T-helper 2 cell treated with Interferon-gamma antibody and Interleukin-4, amounts not matched to agents 5 μg/mL and 100 μg/mL, for 36 hours (primary cell): ENCODE data around the gene ARHGEF6.
"Not testable (repeated sequence)": the region's sequence is repeated elsewhere in the genome, so short reads cannot be mapped to it uniquely, and the experiment has no call there.

Experiments used
- DNase-seq: peaks from one replicate; pipeline ENCODE4 v3.0.0; 2021; ENCODE audit warnings: low spot score
- H3K27ac Mint-ChIP-seq: one replicate; pipeline ENCODE4 v1.8.0; 2021; ENCODE audit warnings: mild to moderate bottlenecking, mixed read lengths
- H3K27me3 Mint-ChIP-seq: one replicate; pipeline ENCODE4 v1.8.0; 2021; ENCODE audit warnings: low read depth, mixed read lengths
- H3K36me3 Mint-ChIP-seq: one replicate; pipeline ENCODE4 v1.8.0; 2021; ENCODE audit warnings: low read depth, mixed read lengths
- H3K4me1 Mint-ChIP-seq: one replicate; pipeline ENCODE4 v1.8.0; 2021; ENCODE audit warnings: low read depth, mixed read lengths
- H3K4me3 Mint-ChIP-seq: one replicate; pipeline ENCODE4 v1.8.0; 2022; ENCODE audit warnings: mild to moderate bottlenecking, moderate library complexity, mixed read lengths
- H3K9me3 Mint-ChIP-seq: one replicate; pipeline ENCODE4 v1.8.0; 2021; ENCODE audit warnings: mixed read lengths

The ARHGEF6 gene

DNA sequence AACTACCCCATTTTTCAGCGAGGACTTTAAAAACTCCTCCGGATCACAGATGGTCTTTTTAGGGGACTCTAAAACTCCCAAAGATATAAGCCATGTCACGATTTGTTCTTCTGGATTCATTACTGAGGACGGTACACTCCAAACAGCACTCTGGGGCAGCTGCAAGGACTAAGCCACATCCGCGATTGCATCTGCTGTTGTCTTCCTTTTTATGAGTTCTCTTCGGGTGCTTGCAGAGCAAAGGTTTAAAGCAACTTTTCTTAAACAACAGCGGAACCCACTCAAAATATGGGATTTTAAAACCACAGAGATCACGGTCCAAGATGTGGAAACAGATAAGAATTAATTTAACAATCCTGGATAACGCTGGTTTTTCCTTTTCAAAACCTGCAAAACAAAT is at the start of gene ARHGEF6:
ARHGEF6 (minus strand) TSS at position 170 of the 400 bp plus-strand sequence; CDS start at position 120, 50 bp downstream.
- H3K27me3 Mint-ChIP-seq, result no peaks in the 10 kb centered on the region
- DNase-seq, result peak; percentile 37
- peaks cover 52% of the 10 kb centered on the region for H3K4me1 Mint-ChIP-seq
- H3K36me3 Mint-ChIP-seq, result peaks cover 42% of the 10 kb centered on the region
- peaks cover 2% of the 10 kb centered on the region for H3K9me3 Mint-ChIP-seq
- H3K27ac Mint-ChIP-seq, result peak within 1 kb of the TSS; percentile 95
- H3K4me3 Mint-ChIP-seq, result peak within 1 kb of the TSS; percentile 95

DNA sequence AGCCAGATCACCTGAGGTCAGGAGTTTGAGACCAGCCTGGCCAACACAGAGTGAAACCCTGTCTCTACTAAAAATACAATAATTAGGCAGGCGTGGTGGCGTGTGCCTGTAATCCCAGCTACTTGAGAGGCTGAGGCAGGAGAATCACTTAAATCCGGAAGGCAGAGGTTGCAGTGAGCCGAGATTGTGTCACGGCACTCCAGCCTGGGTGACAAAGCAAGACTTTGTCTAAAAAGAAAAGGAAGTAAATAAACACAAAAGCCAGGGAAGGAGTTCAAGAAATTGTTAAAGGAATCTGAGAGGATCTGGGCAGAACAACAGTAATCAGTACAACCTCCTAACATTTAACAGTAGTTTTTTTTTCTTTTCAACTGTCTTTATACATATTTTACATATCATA is 48.7 kb upstream of the ARHGEF6 start:
- Mint-ChIP-seq H3K27me3 (no peaks in the 10 kb centered on the region), H3K4me3 (no peak overlapping the region), H3K4me1 (peaks cover 1% of the 10 kb centered on the region), H3K9me3 (no peaks in the 10 kb centered on the region), H3K36me3 (peaks cover 33% of the 10 kb centered on the region), H3K27ac (no peak overlapping the region)
- DNase-seq, result no peak

- no peaks in the 10 kb centered on the region for H3K27me3 Mint-ChIP-seq
- peaks cover 36% of the 10 kb centered on the region for H3K36me3 Mint-ChIP-seq
- no peak for DNase-seq
- no peak overlapping the region for H3K27ac Mint-ChIP-seq
- no peak overlapping the region for H3K4me3 Mint-ChIP-seq
- H3K9me3 Mint-ChIP-seq, result no peaks in the 10 kb centered on the region
- peaks cover 1% of the 10 kb centered on the region for H3K4me1 Mint-ChIP-seq
These were observed 48.1 kb upstream of the ARHGEF6 start for GRCh38 chrX:136828830-136829229.

- H3K27ac Mint-ChIP-seq, result no peak overlapping the region
- no peaks in the 10 kb centered on the region for H3K9me3 Mint-ChIP-seq
- no peak overlapping the region for H3K4me3 Mint-ChIP-seq
- no peaks in the 10 kb centered on the region for H3K27me3 Mint-ChIP-seq
- H3K36me3 Mint-ChIP-seq, result peaks cover 34% of the 10 kb centered on the region
- peaks cover 1% of the 10 kb centered on the region for H3K4me1 Mint-ChIP-seq
- DNase-seq, result no peak
These were observed 46.3 kb upstream of the ARHGEF6 start for GRCh38 chrX:136827026-136827425.

- peaks cover 35% of the 10 kb centered on the region for H3K36me3 Mint-ChIP-seq
- DNase-seq, result no peak
- H3K4me1 Mint-ChIP-seq, result peaks cover 1% of the 10 kb centered on the region
These were observed 45.0 kb upstream of the ARHGEF6 start for GRCh38 chrX:136825771-136826170.

GRCh38 chrX:136823175-136823574 is 42.4 kb upstream of the ARHGEF6 start:
- Mint-ChIP-seq H3K27me3 (no peaks in the 10 kb centered on the region), H3K36me3 (peaks cover 42% of the 10 kb centered on the region), H3K4me3 (no peak overlapping the region), H3K4me1 (no peaks in the 10 kb centered on the region), H3K27ac (no peak overlapping the region), H3K9me3 (no peaks in the 10 kb centered on the region)
- DNase-seq, result no peak

More at GRCh38 chrX:136825771-136826170, 45.0 kb upstream of the ARHGEF6 start:
- no peak overlapping the region for H3K27ac Mint-ChIP-seq
- H3K27me3 Mint-ChIP-seq, result no peaks in the 10 kb centered on the region
- no peak overlapping the region for H3K4me3 Mint-ChIP-seq
- no peaks in the 10 kb centered on the region for H3K9me3 Mint-ChIP-seq

DNA sequence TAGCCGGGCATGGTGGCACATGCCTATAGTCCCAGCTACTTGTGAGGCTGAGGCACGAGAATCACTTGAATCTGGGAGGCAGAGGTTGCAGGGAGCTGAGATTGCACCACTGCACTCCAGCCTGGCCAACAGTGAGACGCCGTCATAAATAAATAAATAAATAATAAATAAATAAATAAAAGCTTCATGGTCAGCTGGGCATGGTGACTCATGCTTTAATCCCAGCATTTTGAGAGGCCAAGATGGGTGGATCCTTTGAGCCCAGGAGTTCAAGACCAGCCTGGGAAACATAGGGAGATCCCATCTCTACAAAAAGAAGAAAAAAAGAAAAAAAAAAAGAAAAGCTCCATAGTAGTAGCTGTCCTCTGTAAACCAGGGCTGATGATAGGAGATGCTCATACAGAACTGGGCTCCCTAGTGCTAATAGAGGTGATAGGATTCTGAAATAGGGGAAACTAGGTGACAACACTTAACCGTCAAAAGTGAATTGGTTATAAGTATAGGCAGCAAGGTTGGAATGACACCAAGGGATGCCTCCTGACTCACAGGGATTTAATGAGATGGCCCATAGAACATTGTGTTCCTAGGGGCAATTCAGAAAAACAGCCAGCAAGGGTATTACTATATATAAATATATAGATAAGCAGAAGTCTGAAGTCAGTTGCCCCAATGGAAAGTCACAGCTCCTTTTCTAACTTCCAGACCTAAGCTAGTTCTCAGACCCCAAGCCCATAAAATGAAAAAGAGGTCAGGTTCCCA is 41.8 kb upstream of the ARHGEF6 start:
- Mint-ChIP-seq H3K4me3 (no peak overlapping the region), H3K4me1 (no peaks in the 10 kb centered on the region), H3K27ac (no peak overlapping the region), H3K9me3 (no peaks in the 10 kb centered on the region), H3K27me3 (no peaks in the 10 kb centered on the region), H3K36me3 (peaks cover 39% of the 10 kb centered on the region)
- no peak for DNase-seq

DNA sequence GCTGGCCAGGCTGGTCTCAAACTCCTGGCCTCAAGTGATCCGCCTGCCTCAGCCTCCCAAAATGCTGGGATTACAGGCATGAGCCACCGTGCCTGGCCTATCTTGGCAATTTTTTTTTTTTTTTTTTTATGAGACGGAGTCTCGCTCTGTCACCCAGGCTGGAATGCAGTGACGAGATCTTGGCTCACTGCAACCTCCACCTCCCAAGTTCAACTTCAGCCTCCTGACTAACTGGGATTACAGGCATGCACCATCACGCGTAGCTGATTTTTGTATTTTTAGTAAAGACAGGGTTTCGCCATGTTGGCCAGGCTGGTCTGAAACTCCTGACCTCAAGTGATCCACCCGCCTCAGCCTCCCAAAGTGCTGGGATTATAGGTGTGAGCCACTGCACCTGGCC is 39.0 kb upstream of the ARHGEF6 start:
- not testable (repeated sequence) for DNase-seq, H3K27me3 Mint-ChIP-seq, H3K4me3 Mint-ChIP-seq, H3K4me1 Mint-ChIP-seq, H3K27ac Mint-ChIP-seq, H3K9me3 Mint-ChIP-seq
- H3K36me3 Mint-ChIP-seq, result peaks cover 38% of the 10 kb centered on the region

DNA sequence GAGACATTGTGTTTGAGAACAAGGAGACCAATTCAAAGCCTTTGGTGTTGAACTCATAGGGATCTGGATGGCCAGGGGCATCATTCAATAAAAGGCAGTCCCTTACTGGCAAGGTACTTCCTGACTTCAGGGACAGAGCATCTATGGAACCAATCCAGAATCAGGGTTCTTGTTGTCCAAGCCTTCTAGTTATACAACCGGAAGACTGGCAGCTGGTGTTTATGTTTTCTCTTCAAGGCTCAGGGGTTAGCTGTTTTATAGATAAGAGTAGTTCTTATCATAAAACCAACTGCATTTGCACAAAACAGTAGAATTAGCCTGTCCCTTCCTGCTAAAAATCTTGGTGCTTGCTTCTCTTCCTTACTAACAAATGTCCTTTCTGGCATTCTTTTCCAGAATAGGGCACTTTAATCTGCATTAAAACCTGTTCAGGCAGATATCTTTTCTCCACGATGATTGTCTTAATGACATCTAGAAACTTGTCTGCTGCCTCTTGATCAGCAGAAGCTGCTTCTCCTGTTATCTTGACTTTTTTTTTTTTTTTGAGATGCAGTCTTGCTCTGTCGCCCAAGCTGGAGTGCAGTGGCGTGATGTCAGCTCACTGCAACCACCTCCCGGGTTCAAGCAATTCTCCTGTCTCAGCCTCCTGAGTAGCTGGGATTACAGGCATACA is 38.4 kb upstream of the ARHGEF6 start:
- DNase-seq, result no peak
- Mint-ChIP-seq H3K36me3 (peaks cover 41% of the 10 kb centered on the region), H3K27ac (no peak overlapping the region), H3K27me3 (no peaks in the 10 kb centered on the region), H3K9me3 (no peaks in the 10 kb centered on the region), H3K4me3 (no peak overlapping the region), H3K4me1 (peaks cover 10% of the 10 kb centered on the region)

GRCh38 chrX:136816975-136817374 is 36.2 kb upstream of the ARHGEF6 start:
- no peaks in the 10 kb centered on the region for H3K9me3 Mint-ChIP-seq
- H3K27me3 Mint-ChIP-seq, result no peaks in the 10 kb centered on the region
- no peak overlapping the region for H3K4me3 Mint-ChIP-seq
- H3K27ac Mint-ChIP-seq, result no peak overlapping the region
- DNase-seq, result no peak
- H3K36me3 Mint-ChIP-seq, result peaks cover 44% of the 10 kb centered on the region
- H3K4me1 Mint-ChIP-seq, result peaks cover 19% of the 10 kb centered on the region

DNA sequence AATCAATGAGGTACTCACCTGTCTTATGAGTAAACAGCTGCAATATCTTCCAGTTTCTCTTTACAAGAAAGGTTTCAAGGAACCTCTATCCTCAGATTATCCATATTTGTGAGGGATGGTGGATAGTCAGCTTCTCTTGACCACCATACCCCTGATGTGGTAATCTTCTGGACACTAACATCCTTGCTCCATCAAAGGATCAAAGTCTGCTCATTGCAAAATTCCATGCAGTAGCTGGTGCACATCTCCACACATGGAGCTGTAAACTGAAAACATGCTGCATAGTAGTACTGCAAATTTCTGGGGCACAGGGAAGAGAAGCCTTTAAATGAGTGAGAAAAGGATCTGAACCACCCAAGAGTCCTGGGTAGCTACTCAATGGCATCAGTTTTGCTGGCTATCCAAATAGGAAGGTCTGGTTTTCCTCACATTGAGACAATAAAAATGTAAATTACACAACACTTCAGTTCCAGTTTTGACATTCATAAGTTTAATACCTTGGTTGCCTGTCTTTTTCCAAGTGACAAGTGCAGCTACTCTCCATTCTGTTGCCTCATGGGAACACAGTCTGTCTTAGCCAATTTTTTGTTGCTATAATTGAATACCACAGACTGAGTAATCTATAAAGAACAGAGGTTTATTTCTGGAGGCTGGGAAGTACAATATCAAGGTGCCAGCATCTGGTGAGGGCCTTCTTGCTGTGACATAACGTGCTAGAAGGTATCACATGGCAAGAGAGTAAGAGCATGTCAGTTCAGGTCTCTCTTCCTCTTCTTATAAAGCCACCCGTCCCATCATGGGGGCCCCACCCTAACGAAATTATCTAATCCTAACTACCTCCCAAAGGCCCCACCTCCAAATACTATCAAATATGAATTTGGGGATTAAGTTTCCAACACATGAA is 34.4 kb upstream of the ARHGEF6 start:
- peaks cover 40% of the 10 kb centered on the region for H3K36me3 Mint-ChIP-seq
- no peak overlapping the region for H3K4me3 Mint-ChIP-seq
- H3K27me3 Mint-ChIP-seq, result no peaks in the 10 kb centered on the region
- H3K9me3 Mint-ChIP-seq, result no peaks in the 10 kb centered on the region
- no peak for DNase-seq
- H3K4me1 Mint-ChIP-seq, result peaks cover 27% of the 10 kb centered on the region
- no peak overlapping the region for H3K27ac Mint-ChIP-seq

- no peak for DNase-seq
- Mint-ChIP-seq H3K27ac (peak overlapping the region; percentile 56), H3K4me1 (peaks cover 31% of the 10 kb centered on the region), H3K4me3 (no peak overlapping the region), H3K9me3 (no peaks in the 10 kb centered on the region), H3K36me3 (peaks cover 36% of the 10 kb centered on the region), H3K27me3 (no peaks in the 10 kb centered on the region)
These were observed 31.6 kb upstream of the ARHGEF6 start for GRCh38 chrX:136812286-136812685.

- Mint-ChIP-seq H3K4me3 (peak overlapping the region; percentile 72), H3K4me1 (peaks cover 34% of the 10 kb centered on the region), H3K27ac (peak overlapping the region; percentile 86), H3K27me3 (no peaks in the 10 kb centered on the region), H3K9me3 (no peaks in the 10 kb centered on the region), H3K36me3 (peaks cover 41% of the 10 kb centered on the region)
- peak; percentile 27 for DNase-seq
These were observed 29.8 kb upstream of the ARHGEF6 start for GRCh38 chrX:136810493-136810892.
